Stomach smooth muscle (tissue), 2 donors: ENCODE data around the gene PALM2AKAP2.
"Not testable (repeated sequence)": the region's sequence is repeated elsewhere in the genome, so short reads cannot be mapped to it uniquely, and the experiment has no call there.

Experiments used
- H3K27ac ChIP-seq: one replicate; pipeline ENCODE4 v1.7.0; 2013; ENCODE audit warnings: mild to moderate bottlenecking, low read length, inconsistent platforms
- H3K27me3 ChIP-seq, 2 donors: one replicate each; pipeline ENCODE4 v1.7.0; 2013; ENCODE audit warnings: low read length in 2 of 2; ENCODE audit not compliant: insufficient read depth in 2 of 2, control insufficient read depth in 1 of 2
- H3K36me3 ChIP-seq, 2 donors: one replicate each; pipeline ENCODE4 v1.7.0; 2013; ENCODE audit warnings: low read length in 2 of 2; ENCODE audit not compliant: control insufficient read depth in 2 of 2, insufficient read depth in 2 of 2
- H3K4me1 ChIP-seq: one replicate; pipeline ENCODE4 v1.7.0; 2013; ENCODE audit warnings: low read length; ENCODE audit not compliant: control insufficient read depth, insufficient read depth
- H3K4me3 ChIP-seq, 2 donors: one replicate each; pipeline ENCODE4 v1.7.0; 2013; ENCODE audit warnings: low read length in 2 of 2
- H3K9ac ChIP-seq, 2 donors: one replicate each; pipeline ENCODE4 v1.7.0; 2013; ENCODE audit warnings: low read length in 2 of 2, mild to moderate bottlenecking in 1 of 2
- H3K9me3 ChIP-seq, 2 donors: one replicate each; pipeline ENCODE4 v1.7.0; 2013; ENCODE audit warnings: low read length in 2 of 2; ENCODE audit not compliant: control insufficient read depth in 2 of 2
- donor health status: healthy.
- donor health status: Pancreatic carcinoma.

The PALM2AKAP2 gene

DNA sequence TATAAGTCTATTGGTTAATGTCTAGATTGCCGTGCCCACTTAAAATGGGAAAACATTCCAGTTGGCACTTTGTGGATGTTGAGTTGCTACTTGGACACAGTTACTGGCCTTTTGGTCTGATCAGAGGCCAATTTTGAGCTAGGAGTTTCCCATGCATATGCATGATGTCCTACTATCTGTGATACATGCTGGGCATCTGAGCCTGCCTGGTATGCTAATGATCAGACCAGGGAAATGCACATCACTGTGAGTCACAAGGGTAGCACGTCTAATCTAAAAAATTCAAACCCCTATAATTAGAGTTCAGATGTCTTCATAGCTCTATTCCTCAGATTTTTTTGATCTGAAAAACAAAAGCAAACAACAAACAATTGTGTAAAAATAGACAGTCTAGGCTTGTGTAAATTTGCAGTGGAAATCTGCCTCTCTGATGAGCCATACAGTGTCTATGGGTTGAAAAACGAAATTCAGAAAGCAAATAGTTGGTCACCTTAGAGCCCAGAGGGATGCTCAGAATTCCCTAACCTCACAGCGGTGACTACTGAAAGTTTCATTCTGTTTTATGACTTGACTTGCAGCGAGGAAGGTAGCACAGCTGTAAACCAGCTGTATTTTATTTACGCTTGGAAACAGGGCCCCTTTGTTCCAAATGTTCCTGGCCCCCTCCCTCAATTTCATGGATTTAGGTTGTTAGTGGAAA is 37.3 kb downstream of the PALM2AKAP2 start:
- H3K4me3 ChIP-seq = no peak overlapping the region
- no peaks in the 10 kb centered on the region for H3K27me3 ChIP-seq
- no peak overlapping the region for H3K27ac ChIP-seq
- H3K9ac ChIP-seq = no peak overlapping the region
- H3K4me1 ChIP-seq = no peaks in the 10 kb centered on the region
- H3K9me3 ChIP-seq = no peaks in the 10 kb centered on the region
- H3K36me3 ChIP-seq = no peaks in the 10 kb centered on the region

DNA sequence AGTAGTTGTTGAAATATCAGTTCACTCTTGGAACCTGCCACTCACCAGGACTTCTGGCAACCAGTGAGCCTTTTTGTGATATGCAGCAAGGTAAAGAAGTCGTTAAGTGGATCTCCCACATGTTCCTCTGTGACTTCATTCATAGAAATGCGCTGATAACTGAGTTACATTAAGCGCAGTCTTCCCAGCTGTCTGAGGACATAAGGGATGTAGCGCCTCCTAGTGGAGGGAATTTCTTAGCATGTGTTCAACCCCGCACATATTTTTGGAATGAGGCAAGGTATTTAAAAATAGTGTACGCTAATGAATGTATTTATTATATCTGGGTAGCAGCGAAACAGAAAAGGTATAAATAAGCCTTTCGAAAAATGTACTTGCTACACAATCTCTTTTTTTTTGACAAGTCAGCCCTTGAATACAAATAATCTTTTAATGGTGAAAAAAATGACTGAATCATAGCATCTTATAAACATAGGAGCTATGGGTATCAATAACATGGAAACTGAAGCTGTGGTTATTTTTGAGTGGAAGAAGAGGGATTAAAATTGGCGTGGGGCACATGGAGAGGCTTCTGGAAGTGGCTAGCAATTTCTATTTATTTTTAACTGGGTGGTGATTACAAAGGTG is 38.0 kb downstream of the PALM2AKAP2 start:
- H3K9me3 ChIP-seq = no peaks in the 10 kb centered on the region
- no peak overlapping the region for H3K9ac ChIP-seq
- H3K27me3 ChIP-seq = no peaks in the 10 kb centered on the region
- H3K4me1 ChIP-seq = no peaks in the 10 kb centered on the region
- H3K36me3 ChIP-seq = no peaks in the 10 kb centered on the region
- H3K27ac ChIP-seq = no peak overlapping the region
- no peak overlapping the region for H3K4me3 ChIP-seq

DNA sequence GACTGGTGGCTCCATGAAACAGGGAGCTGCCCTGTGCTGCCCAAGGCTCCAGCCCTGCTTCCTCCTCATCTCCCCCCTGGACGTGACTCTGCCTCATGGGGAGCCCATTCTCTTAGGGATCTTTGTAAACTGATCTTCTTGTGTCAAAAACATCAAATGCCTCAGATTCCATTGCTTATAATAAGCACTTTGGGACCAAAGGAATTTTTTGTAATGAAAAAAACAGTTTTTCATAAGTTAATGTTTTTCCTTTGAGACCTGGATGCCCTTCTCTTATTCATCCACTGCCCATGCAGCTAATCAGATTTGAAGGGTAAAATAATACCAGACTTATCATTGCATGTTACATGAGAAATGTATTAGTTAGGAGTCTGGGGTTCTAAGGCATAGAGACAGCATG is 41.7 kb downstream of the PALM2AKAP2 start:
- Histone ChIP-seq H3K9me3 (no peaks in the 10 kb centered on the region), H3K27ac (no peak overlapping the region), H3K36me3 (no peaks in the 10 kb centered on the region), H3K4me3 (no peak overlapping the region), H3K9ac (no peak overlapping the region), H3K4me1 (no peaks in the 10 kb centered on the region), H3K27me3 (peaks cover 0 to 2% of the 10 kb centered on the region in 2 donors)

GRCh38 chr9:109825383-109825782 is 45.4 kb downstream of the PALM2AKAP2 start:
- not testable (repeated sequence) for H3K9me3 ChIP-seq, H3K4me1 ChIP-seq, H3K36me3 ChIP-seq, H3K27ac ChIP-seq, H3K9ac ChIP-seq, H3K4me3 ChIP-seq, H3K27me3 ChIP-seq

DNA sequence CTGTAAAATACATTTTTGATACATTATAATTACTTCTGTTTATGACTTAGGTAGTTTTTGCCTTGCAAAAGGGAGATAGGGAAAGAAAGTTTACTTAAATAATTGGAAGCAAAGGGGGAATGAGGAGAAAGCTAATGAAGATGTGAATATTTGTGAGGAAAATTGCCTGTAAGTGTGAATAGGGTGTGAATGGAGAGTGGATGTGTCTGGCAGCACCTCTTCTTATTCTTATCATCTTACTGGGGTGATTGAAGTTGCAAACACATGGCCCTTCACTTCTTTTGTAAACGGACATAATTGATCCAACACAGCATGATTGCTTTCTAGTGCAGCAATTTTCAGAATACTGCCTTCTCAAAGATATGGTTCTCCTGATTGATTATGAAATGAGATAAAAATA is 46.6 kb downstream of the PALM2AKAP2 start:
- Histone ChIP-seq H3K4me3 (no peak overlapping the region), H3K27me3 (peaks cover 0 to 2% of the 10 kb centered on the region in 2 donors), H3K9me3 (no peaks in the 10 kb centered on the region), H3K27ac (no peak overlapping the region), H3K9ac (no peak overlapping the region), H3K4me1 (no peaks in the 10 kb centered on the region), H3K36me3 (no peaks in the 10 kb centered on the region)

DNA sequence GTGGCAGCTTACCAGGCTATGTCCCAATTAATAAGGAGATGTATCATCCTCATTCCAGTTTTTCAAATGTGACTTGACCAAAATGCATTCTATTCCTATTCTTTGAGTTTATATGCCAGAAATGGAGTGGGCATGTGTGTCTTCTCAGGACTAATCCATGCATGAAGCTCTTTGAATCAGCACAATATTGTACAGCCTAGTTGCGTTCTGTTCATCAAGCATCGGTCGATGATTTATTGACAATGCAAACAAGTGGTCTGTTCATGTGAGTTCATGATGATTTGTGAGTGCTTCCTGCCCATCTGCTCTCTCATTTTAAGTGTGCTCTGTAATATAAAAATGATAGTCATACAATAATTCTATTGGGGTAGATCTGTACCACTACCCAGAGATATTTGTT is 48.3 kb downstream of the PALM2AKAP2 start:
- peaks cover 0 to 2% of the 10 kb centered on the region in 2 donors for H3K27me3 ChIP-seq
- no peak overlapping the region for H3K27ac ChIP-seq
- H3K9me3 ChIP-seq = no peaks in the 10 kb centered on the region
- H3K9ac ChIP-seq = no peak overlapping the region
- H3K36me3 ChIP-seq = no peaks in the 10 kb centered on the region
- H3K4me1 ChIP-seq = peaks cover 2% of the 10 kb centered on the region
- H3K4me3 ChIP-seq = no peak overlapping the region
